Activated CD4-positive, alpha-beta T cell treated with anti-CD3 and anti-CD28 coated beads, Interleukin-2, amount 10 ng/mL, durations not matched to agents 24 days and 14 days (primary cell): ENCODE data around the gene SPDL1. TPM values are rescaled to one million over a fixed set of nuclear protein-coding genes. Genes with fewer than 3 reads are reported as not detected.

Experiments used
- DNase-seq: peaks from one replicate; pipeline ENCODE4 v3.0.0; 2022
- H3K27ac Mint-ChIP-seq: one replicate; pipeline ENCODE4 v1.8.0; 2022; ENCODE audit warnings: mild to moderate bottlenecking, mixed read lengths
- H3K27me3 Mint-ChIP-seq: one replicate; pipeline ENCODE4 v1.8.0; 2022; ENCODE audit warnings: mixed read lengths
- H3K36me3 Mint-ChIP-seq: one replicate; pipeline ENCODE4 v1.8.0; 2022; ENCODE audit warnings: low read depth, mild to moderate bottlenecking, mixed read lengths
- H3K4me1 Mint-ChIP-seq: one replicate; pipeline ENCODE4 v1.8.0; 2021; ENCODE audit warnings: mixed read lengths
- H3K4me3 Mint-ChIP-seq: one replicate; pipeline ENCODE4 v1.8.0; 2022; ENCODE audit warnings: mild to moderate bottlenecking, moderate library complexity, mixed read lengths
- H3K9me3 Mint-ChIP-seq: one replicate; pipeline ENCODE4 v1.8.0; 2021; ENCODE audit warnings: mixed read lengths
- intact Hi-C: fragments of 100-400 bp; cut with micrococcal nuclease; formaldehyde crosslinking; loops from one replicate; pipeline ENCODE4 v1.15.1; 2023
- total RNA-seq: library from RNA; stranded (reverse); gene quantifications from 2 replicates; pipeline ENCODE4 v1.2.3, GENCODE V29; 2022

SPDL1 gene
- total RNA-seq, 1 donor from 2014 or later, result 38.5 TPM

- peaks cover 7% of the 10 kb centered on the region for H3K4me1 Mint-ChIP-seq
- peaks cover 27% of the 10 kb centered on the region for H3K27me3 Mint-ChIP-seq
- no peaks in the 10 kb centered on the region for H3K36me3 Mint-ChIP-seq
- DNase-seq, result no peak
- peaks cover 22% of the 10 kb centered on the region for H3K9me3 Mint-ChIP-seq
- no peak overlapping the region for H3K27ac Mint-ChIP-seq
- no peak overlapping the region for H3K4me3 Mint-ChIP-seq
- intact Hi-C loops, result no loop called here
These were observed 44.0 kb downstream of the SPDL1 start for GRCh38 chr5:169627551-169627950.

GRCh38 chr5:169628892-169629291 is 45.3 kb downstream of the SPDL1 start:
- intact Hi-C loops, result no loop called here
- Mint-ChIP-seq H3K9me3 (peaks cover 18% of the 10 kb centered on the region), H3K36me3 (no peaks in the 10 kb centered on the region), H3K4me1 (peaks cover 7% of the 10 kb centered on the region), H3K27me3 (peaks cover 26% of the 10 kb centered on the region), H3K27ac (no peak overlapping the region), H3K4me3 (no peak overlapping the region)
- no peak for DNase-seq

- peaks cover 22% of the 10 kb centered on the region for H3K27me3 Mint-ChIP-seq
- peaks cover 5% of the 10 kb centered on the region for H3K4me1 Mint-ChIP-seq
- intact Hi-C loops, result no loop called here
- H3K4me3 Mint-ChIP-seq, result no peak overlapping the region
- DNase-seq, result no peak
- H3K9me3 Mint-ChIP-seq, result peaks cover 17% of the 10 kb centered on the region
- H3K27ac Mint-ChIP-seq, result no peak overlapping the region
- no peaks in the 10 kb centered on the region for H3K36me3 Mint-ChIP-seq
These were observed 46.4 kb downstream of the SPDL1 start for GRCh38 chr5:169629847-169630548.

DNA sequence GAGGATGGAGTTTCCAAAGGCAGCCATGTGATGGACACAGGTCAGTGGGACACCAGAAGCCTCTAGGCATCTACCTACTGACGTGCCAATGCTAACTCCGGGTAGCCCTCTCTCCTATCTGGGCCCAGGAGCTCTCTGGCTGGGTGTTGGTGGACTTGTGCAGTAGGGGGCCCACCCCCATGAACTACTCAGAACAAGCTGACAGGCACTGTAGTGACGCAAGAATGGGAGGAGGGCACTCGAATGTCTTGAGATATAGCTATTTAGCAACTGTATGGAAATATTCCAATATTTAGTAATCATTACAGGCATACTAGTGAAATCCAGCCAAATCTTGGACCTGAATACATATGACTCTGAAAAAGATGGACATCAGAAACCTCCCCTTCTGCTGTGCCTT is 47.8 kb downstream of the SPDL1 start:
- Mint-ChIP-seq H3K4me1 (peaks cover 7% of the 10 kb centered on the region), H3K27ac (no peak overlapping the region), H3K27me3 (peaks cover 17% of the 10 kb centered on the region), H3K4me3 (no peak overlapping the region), H3K36me3 (peaks cover 2% of the 10 kb centered on the region), H3K9me3 (peaks cover 12% of the 10 kb centered on the region)
- intact Hi-C loops, result no loop called here
- no peak for DNase-seq

DNA sequence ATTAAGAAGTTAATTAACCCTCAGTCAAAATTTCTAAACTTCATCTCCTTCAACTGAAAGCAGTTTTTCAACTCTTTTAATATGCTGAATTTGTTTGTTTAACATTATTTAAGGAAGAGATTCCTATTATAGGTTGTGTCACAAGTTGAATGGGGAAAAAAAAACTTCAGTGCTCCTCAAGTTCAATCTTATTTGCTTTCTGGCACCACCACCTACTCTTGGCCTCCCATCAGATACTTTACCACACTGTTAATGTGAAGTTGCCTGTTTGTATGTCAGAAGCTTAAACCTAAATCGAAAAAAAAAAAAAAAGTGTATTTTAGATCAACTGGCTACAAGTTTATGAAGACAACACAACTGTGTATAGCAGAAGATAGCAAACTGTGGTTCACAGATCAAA is 49.4 kb downstream of the SPDL1 start:
- intact Hi-C loops, result no loop called here
- H3K36me3 Mint-ChIP-seq, result peaks cover 3% of the 10 kb centered on the region
- H3K27ac Mint-ChIP-seq, result no peak overlapping the region
- no peak for DNase-seq
- no peak overlapping the region for H3K4me3 Mint-ChIP-seq
- peaks cover 12% of the 10 kb centered on the region for H3K9me3 Mint-ChIP-seq
- peaks cover 14% of the 10 kb centered on the region for H3K4me1 Mint-ChIP-seq
- H3K27me3 Mint-ChIP-seq, result peaks cover 15% of the 10 kb centered on the region

- no peak overlapping the region for H3K27ac Mint-ChIP-seq
- peaks cover 13% of the 10 kb centered on the region for H3K27me3 Mint-ChIP-seq
These were observed 51.0 kb downstream of the SPDL1 start for GRCh38 chr5:169634606-169635005.

GRCh38 chr5:169635936-169636335 is 52.4 kb downstream of the SPDL1 start:
- H3K36me3 Mint-ChIP-seq, result peaks cover 32% of the 10 kb centered on the region
- peaks cover 13% of the 10 kb centered on the region for H3K27me3 Mint-ChIP-seq
- no peak overlapping the region for H3K27ac Mint-ChIP-seq
- DNase-seq, result no peak
- peaks cover 10% of the 10 kb centered on the region for H3K9me3 Mint-ChIP-seq
- H3K4me3 Mint-ChIP-seq, result peak overlapping the region; percentile 91
- H3K4me1 Mint-ChIP-seq, result peaks cover 32% of the 10 kb centered on the region
- intact Hi-C loops, result loop anchor here (5.0 kb wide), 1 partner anchor 171 kb away; no protein-coding TSS in a partner anchor

More at GRCh38 chr5:169634606-169635005, 51.0 kb downstream of the SPDL1 start:
- intact Hi-C loops, result loop anchor here (5.0 kb wide), 1 partner anchor 173 kb away; no protein-coding TSS in a partner anchor
- H3K4me1 Mint-ChIP-seq, result peaks cover 29% of the 10 kb centered on the region
- peaks cover 19% of the 10 kb centered on the region for H3K36me3 Mint-ChIP-seq
- no peak for DNase-seq
- peaks cover 15% of the 10 kb centered on the region for H3K9me3 Mint-ChIP-seq
- H3K4me3 Mint-ChIP-seq, result no peak overlapping the region

- Mint-ChIP-seq H3K9me3 (peaks cover 10% of the 10 kb centered on the region), H3K4me3 (peak overlapping the region; percentile 91), H3K36me3 (peaks cover 37% of the 10 kb centered on the region), H3K27ac (peak overlapping the region; percentile 95), H3K27me3 (peaks cover 13% of the 10 kb centered on the region), H3K4me1 (peaks cover 38% of the 10 kb centered on the region)
- DNase-seq, result no peak
- intact Hi-C loops, result loop anchor here (1.0 to 5.0 kb wide), 3 partner anchors 35 to 171 kb away; partner anchors contain the start of gene SPDL1
These were observed 53.0 kb downstream of the SPDL1 start for GRCh38 chr5:169636477-169637084.

GRCh38 chr5:169637085-169637548 is 53.5 kb downstream of the SPDL1 start, which contains the start of gene DOCK2:
TSS of gene DOCK2 (plus strand) at chr5:169637275. CDS start at chr5:169637327, 52 bp downstream.
- Mint-ChIP-seq H3K36me3 (peaks cover 40% of the 10 kb centered on the region), H3K4me3 (peak within 1 kb of the TSS; percentile 91), H3K4me1 (peaks cover 41% of the 10 kb centered on the region), H3K27ac (peak within 1 kb of the TSS; percentile 95), H3K9me3 (peaks cover 5% of the 10 kb centered on the region), H3K27me3 (peaks cover 9% of the 10 kb centered on the region)
- peak; percentile 92 for DNase-seq
- intact Hi-C loops, result loop anchor here (1.0 to 5.0 kb wide), 3 partner anchors 34 to 170 kb away; partner anchors contain the start of gene SPDL1

DNA sequence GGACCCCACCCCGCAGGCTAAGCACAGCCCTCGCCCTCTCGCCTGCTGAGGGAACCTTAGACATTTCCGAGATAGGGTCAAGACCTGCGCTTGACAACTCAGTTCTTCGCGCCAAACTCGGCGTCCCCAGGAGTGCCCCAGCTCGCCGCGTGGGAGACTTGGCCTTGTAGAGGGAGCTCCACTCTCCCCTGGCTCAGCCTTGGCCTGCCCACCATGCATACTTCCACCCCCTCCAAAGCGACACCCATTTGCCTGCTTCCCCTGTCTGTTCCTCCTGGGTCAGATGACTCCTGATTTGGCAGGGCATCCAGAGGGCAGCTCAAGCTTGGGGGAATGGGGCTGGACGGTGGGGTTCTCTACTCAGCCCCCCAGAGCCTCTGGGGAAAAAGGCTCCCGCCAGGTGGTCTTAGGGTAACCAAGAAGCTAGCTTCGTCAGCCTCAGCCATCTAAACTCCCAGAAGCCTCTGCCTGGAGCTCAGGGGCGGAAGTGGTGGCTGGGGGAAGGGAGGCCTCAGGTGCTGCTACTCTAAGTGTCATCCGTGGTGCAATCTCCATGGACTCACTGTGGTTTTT is 54.1 kb downstream of the SPDL1 start:
- H3K36me3 Mint-ChIP-seq, result peaks cover 41% of the 10 kb centered on the region
- H3K27ac Mint-ChIP-seq, result peak overlapping the region; percentile 95
- intact Hi-C loops, result loop anchor here (1.0 to 5.0 kb wide), 4 partner anchors 12 to 170 kb away; partner anchors contain the start of gene SPDL1
- peaks cover 7% of the 10 kb centered on the region for H3K27me3 Mint-ChIP-seq
- peak overlapping the region; percentile 91 for H3K4me3 Mint-ChIP-seq
- peaks cover 42% of the 10 kb centered on the region for H3K4me1 Mint-ChIP-seq
- DNase-seq, result peak; percentile 92
- peaks cover 3% of the 10 kb centered on the region for H3K9me3 Mint-ChIP-seq

- no peaks in the 10 kb centered on the region for H3K27me3 Mint-ChIP-seq
- DNase-seq, result no peak
- peaks cover 65% of the 10 kb centered on the region for H3K4me1 Mint-ChIP-seq
- H3K9me3 Mint-ChIP-seq, result peaks cover 3% of the 10 kb centered on the region
- no peak overlapping the region for H3K4me3 Mint-ChIP-seq
- peaks cover 59% of the 10 kb centered on the region for H3K36me3 Mint-ChIP-seq
- intact Hi-C loops, result no loop called here
- no peak overlapping the region for H3K27ac Mint-ChIP-seq
These were observed 57.7 kb downstream of the SPDL1 start for GRCh38 chr5:169641253-169641652.

DNA sequence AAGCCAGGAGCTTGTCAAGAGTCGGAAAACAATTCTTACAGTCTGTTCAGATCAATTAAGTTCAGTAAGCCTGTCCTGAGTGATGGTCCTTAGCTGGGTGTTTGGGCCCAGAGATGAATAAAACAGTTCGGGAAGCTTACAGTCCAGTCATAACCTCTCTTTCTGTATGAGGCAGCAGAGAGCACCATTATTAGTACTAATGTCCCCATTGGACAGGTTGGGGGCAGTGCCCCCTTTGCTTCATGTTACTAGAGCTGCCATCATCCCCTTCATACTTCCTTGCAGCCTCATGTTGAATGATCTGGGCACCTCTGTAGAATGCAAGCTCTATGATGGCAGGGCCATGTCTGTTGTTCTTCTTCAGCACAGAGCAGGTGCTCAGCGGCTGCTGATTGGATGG is 63.3 kb downstream of the SPDL1 start:
- Mint-ChIP-seq H3K4me1 (peaks cover 77% of the 10 kb centered on the region), H3K27ac (peak overlapping the region; percentile 30), H3K4me3 (peak overlapping the region; percentile 17), H3K9me3 (no peaks in the 10 kb centered on the region), H3K27me3 (no peaks in the 10 kb centered on the region), H3K36me3 (peaks cover 46% of the 10 kb centered on the region)
- no peak for DNase-seq
- intact Hi-C loops, result loop anchor here (5.0 kb wide), 1 partner anchor 685 kb away; no protein-coding TSS in a partner anchor

GRCh38 chr5:169647566-169647965 is 64.0 kb downstream of the SPDL1 start:
- peak overlapping the region; percentile 53 for H3K4me3 Mint-ChIP-seq

More at GRCh38 chr5:169647566-169647965, 64.0 kb downstream of the SPDL1 start:
- peaks cover 80% of the 10 kb centered on the region for H3K4me1 Mint-ChIP-seq
- DNase-seq, result peak; percentile 61
- no peaks in the 10 kb centered on the region for H3K27me3 Mint-ChIP-seq
- H3K9me3 Mint-ChIP-seq, result no peaks in the 10 kb centered on the region
- peaks cover 46% of the 10 kb centered on the region for H3K36me3 Mint-ChIP-seq
- H3K27ac Mint-ChIP-seq, result peak overlapping the region; percentile 97
- intact Hi-C loops, result loop anchor here (5.0 kb wide), 1 partner anchor 685 kb away; no protein-coding TSS in a partner anchor
